CD14-positive monocyte (primary cell): ENCODE data around the gene NAA40. TPM values are rescaled to one million over a fixed set of nuclear protein-coding genes. Genes with fewer than 3 reads are reported as not detected.

Experiments
- DNase-seq, 3 donors: peaks; one replicate each; pipeline ENCODE4 v3.0.0-alpha.2; 2011 to 2022
- H2AFZ ChIP-seq: 2 replicates; pipeline ENCODE4 v1.6.0; 2012; ENCODE audit warnings: mild to moderate bottlenecking, low read depth, low read length, inconsistent platforms; ENCODE audit not compliant: insufficient read depth, poor library complexity, severe bottlenecking
- H3K27ac ChIP-seq, 2 donors: 1 replicate in 1 of 2; 2 replicates in 1 of 2; pipeline ENCODE4 v1.5.1; 2012 to 2013; ENCODE audit warnings: low read length in 2 of 2, control low read depth in 1 of 2, inconsistent platforms in 1 of 2, low read depth in 1 of 2, mild to moderate bottlenecking in 1 of 2
- H3K27me3 ChIP-seq, 2 donors: one replicate each; pipeline versions ENCODE4 v1.6.0 to v1.6.1; 2011 to 2013; ENCODE audit warnings: low read length in 2 of 2; ENCODE audit not compliant: control insufficient read depth in 2 of 2, insufficient read depth in 2 of 2
- H3K36me3 ChIP-seq, 2 donors: replicated peaks in 1 of 2; 1 replicate in 1 of 2; 2 replicates in 1 of 2; pipeline versions ENCODE4 v1.5.1 to v1.6.1; 2012 to 2013; ENCODE audit warnings: low read length in 2 of 2, control low read depth in 1 of 2, inconsistent platforms in 1 of 2, mild to moderate bottlenecking in 1 of 2; ENCODE audit not compliant: insufficient read depth in 2 of 2, control insufficient read depth in 1 of 2
- H3K4me1 ChIP-seq, 2 donors: 1 replicate in 1 of 2; 2 replicates in 1 of 2; pipeline versions ENCODE4 v1.5.1 to v1.6.1; 2012 to 2013; ENCODE audit warnings: low read length in 2 of 2, control low read depth in 1 of 2, inconsistent platforms in 1 of 2, mild to moderate bottlenecking in 1 of 2, moderate library complexity in 1 of 2; ENCODE audit not compliant: insufficient read depth in 2 of 2, control insufficient read depth in 1 of 2
- H3K4me2 ChIP-seq: replicated peaks from 2 replicates; pipeline ENCODE3; 2012; ENCODE audit warnings: low read length, moderate library complexity, mild to moderate bottlenecking; ENCODE audit not compliant: poor library complexity, severe bottlenecking; ENCODE audit errors: extremely low read depth
- H3K4me3 ChIP-seq, 3 experiments: fragments of 200-600 bp in 1 of 3; sonication (generic) in 1 of 3; replicated peaks in 1 of 3; 1 replicate in 2 of 3; 2 replicates in 1 of 3; pipeline ENCODE4 v1.5.1; 2011 to 2013; ENCODE audit warnings: low read length in 3 of 3, mild to moderate bottlenecking in 3 of 3, control low read depth in 2 of 3, low read depth in 2 of 3, inconsistent platforms in 1 of 3, moderate library complexity in 1 of 3
- H3K79me2 ChIP-seq: 2 replicates; pipeline ENCODE4 v1.6.0; 2012; ENCODE audit warnings: mild to moderate bottlenecking, control low read depth, inconsistent platforms, low read length, moderate library complexity; ENCODE audit not compliant: insufficient read depth
- H3K9ac ChIP-seq: 2 replicates; pipeline ENCODE4 v1.6.0; 2017; ENCODE audit warnings: low read length, mild to moderate bottlenecking; ENCODE audit not compliant: insufficient read depth, poor library complexity, severe bottlenecking
- H3K9me3 ChIP-seq, 2 donors: replicated peaks in 1 of 2; 1 replicate in 1 of 2; 2 replicates in 1 of 2; pipeline versions ENCODE4 v1.5.1 to v1.6.1; 2012 to 2013; ENCODE audit warnings: low read length in 2 of 2, control low read depth in 1 of 2; ENCODE audit not compliant: control insufficient read depth in 1 of 2, insufficient read depth in 1 of 2
- H4K20me1 ChIP-seq: 2 replicates; pipeline ENCODE4 v1.6.0; 2012; ENCODE audit warnings: mild to moderate bottlenecking, low read length, control low read depth, moderate library complexity; ENCODE audit not compliant: insufficient read depth
- H3K27ac Mint-ChIP-seq, 7 donors: one replicate each; pipeline ENCODE4 v1.8.0; 2020; ENCODE audit warnings: mild to moderate bottlenecking in 7 of 7, mixed read lengths in 7 of 7, moderate library complexity in 6 of 7, inconsistent platforms in 2 of 7
- H3K27me3 Mint-ChIP-seq, 3 donors: one replicate each; pipeline ENCODE4 v1.8.0; 2021 to 2022; ENCODE audit warnings: low read depth in 3 of 3, mild to moderate bottlenecking in 3 of 3, mixed read lengths in 3 of 3, moderate library complexity in 3 of 3, inconsistent platforms in 1 of 3
- H3K36me3 Mint-ChIP-seq, 2 donors: one replicate each; pipeline ENCODE4 v1.8.0; 2020; ENCODE audit warnings: mixed read lengths in 2 of 2, inconsistent platforms in 1 of 2, mild to moderate bottlenecking in 1 of 2
- H3K4me1 Mint-ChIP-seq: one replicate; pipeline ENCODE4 v1.8.0; 2020; ENCODE audit warnings: mild to moderate bottlenecking, mixed read lengths
- H3K4me3 Mint-ChIP-seq, 2 donors: one replicate each; pipeline ENCODE4 v1.8.0; 2020; ENCODE audit warnings: mild to moderate bottlenecking in 2 of 2, mixed read lengths in 2 of 2, moderate library complexity in 1 of 2
- H3K9me3 Mint-ChIP-seq, 7 donors: one replicate each; pipeline ENCODE4 v1.8.0; 2020 to 2022; ENCODE audit warnings: mixed read lengths in 7 of 7, mild to moderate bottlenecking in 6 of 7, moderate library complexity in 6 of 7, inconsistent platforms in 2 of 7
- CTCF ChIP-seq: fragments of 200-600 bp; IDR thresholded peaks from one replicate; pipeline ENCODE4 v1.8.0; 2022; ENCODE audit warnings: antibody characterized with exemption, mild to moderate bottlenecking
- WGBS: methylation state at CpG from one replicate; pipeline ENCODE4 v1.1.5; 2013; ENCODE audit warnings: missing lambda C conversion rate; ENCODE audit not compliant: insufficient coverage; 5-methylcytosine and 5-hydroxymethylcytosine counted together
- intact Hi-C, 2 donors: fragments of 100-400 bp; cut with micrococcal nuclease; formaldehyde crosslinking; loops; one replicate each; pipeline versions ENCODE4 v1.15.0 to v1.15.1; 2023
- polyA plus RNA-seq, 3 donors: library from polyadenylated mRNA; depleted of rRNA in 1 of 3; unstranded in 2 of 3; stranded (reverse) in 1 of 3; fragments of 300-500 nt in 2 of 3; fragments of >200 nt in 1 of 3; fragmentation: Illumina TruSeq in 2 of 3; gene quantifications; 1 replicate in 2 of 3; 2 replicates in 1 of 3; pipeline ENCODE4 v1.2.3, GENCODE V29; 2012 to 2021

Gene NAA40
- polyA plus RNA-seq, 3 donors: 1.5 to 14.5 (median 1.6) TPM

- no peak for DNase-seq
- TF ChIP-seq CTCF: no peak
- no peaks in the 10 kb centered on the region for H3K79me2 ChIP-seq
- H4K20me1 ChIP-seq: no peaks in the 10 kb centered on the region
- peaks cover 8% of the 10 kb centered on the region for H3K4me1 Mint-ChIP-seq
- peaks cover 0 to 2% (median 0%) of the 10 kb centered on the region in 7 donors for H3K9me3 Mint-ChIP-seq
- intact Hi-C loops: no loop called here
- no peaks in the 10 kb centered on the region for H3K27me3 ChIP-seq
- no peak overlapping the region for H3K27ac ChIP-seq
- no peaks in the 10 kb centered on the region for H3K9me3 ChIP-seq
- H3K4me3 Mint-ChIP-seq: no peak overlapping the region
- H3K4me2 ChIP-seq: no peak overlapping the region
- H3K36me3 ChIP-seq: no peaks in the 10 kb centered on the region
- peaks cover 0 to 10% of the 10 kb centered on the region in 2 donors for H3K4me1 ChIP-seq
- H3K36me3 Mint-ChIP-seq: no peaks in the 10 kb centered on the region
- peaks cover 3 to 12% (median 6%) of the 10 kb centered on the region in 3 donors for H3K27me3 Mint-ChIP-seq
- no peak overlapping the region for H2AFZ ChIP-seq
- no peak overlapping the region for H3K9ac ChIP-seq
- no peak overlapping the region for H3K27ac Mint-ChIP-seq
- WGBS: no CpG with 5 or more reads among the region's 1 CpG
- no peak overlapping the region for H3K4me3 ChIP-seq
Measured at GRCh38 chr11:63966444-63966843, 27.6 kb downstream of the NAA40 start.

DNA sequence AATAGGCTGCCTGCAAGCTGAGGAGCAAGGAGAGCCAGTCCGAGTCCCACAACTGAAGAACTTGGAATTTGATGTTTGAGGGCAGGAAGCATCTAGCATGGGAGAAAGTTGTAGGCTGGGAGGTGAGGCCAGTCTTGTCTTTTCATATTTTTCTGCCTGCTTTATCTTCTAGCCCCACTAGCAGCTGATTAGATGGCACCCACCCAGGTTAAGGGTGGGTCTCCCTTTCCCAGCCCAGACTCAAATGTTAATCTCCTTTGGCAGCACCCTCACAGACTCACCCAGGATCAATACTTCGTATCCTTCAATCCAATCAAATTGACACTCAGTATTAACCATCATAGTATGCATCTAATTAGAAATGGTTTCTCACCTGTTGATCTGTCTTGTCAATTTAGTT is 30.7 kb downstream of the NAA40 start:
- no peak overlapping the region for H2AFZ ChIP-seq
- WGBS: no CpG with 5 or more reads among the region's 2 CpGs
- no peaks in the 10 kb centered on the region for H4K20me1 ChIP-seq
- no peak overlapping the region for H3K9ac ChIP-seq
- Mint-ChIP-seq H3K27me3 (peaks cover 2 to 11% (median 5%) of the 10 kb centered on the region in 3 donors), H3K27ac (no peak overlapping the region), H3K4me1 (peaks cover 10% of the 10 kb centered on the region), H3K36me3 (no peaks in the 10 kb centered on the region), H3K4me3 (no peak overlapping the region), H3K9me3 (peaks cover 0 to 2% (median 0%) of the 10 kb centered on the region in 7 donors)
- intact Hi-C loops: no loop called here
- no peaks in the 10 kb centered on the region for H3K27me3 ChIP-seq
- peaks cover 1% of the 10 kb centered on the region for H3K79me2 ChIP-seq
- H3K9me3 ChIP-seq: no peaks in the 10 kb centered on the region
- H3K27ac ChIP-seq: no peak overlapping the region
- H3K36me3 ChIP-seq: no peaks in the 10 kb centered on the region
- no peak overlapping the region for H3K4me2 ChIP-seq
- peak in 1 of 3 donors; percentile 0 for DNase-seq
- H3K4me1 ChIP-seq: peaks cover 4 to 13% of the 10 kb centered on the region in 2 donors
- no peak overlapping the region for H3K4me3 ChIP-seq
- no peak for TF ChIP-seq CTCF
